Ascending aorta (tissue), 2 donors: ENCODE measurements around the gene APBB2. TPM values are rescaled to one million over a fixed set of nuclear protein-coding genes. Genes with fewer than 3 reads are reported as not detected.

ENCODE experiments used
- DNase-seq, 2 donors: peaks; one replicate each; pipeline ENCODE4 v3.0.0-alpha.2; 2019; ENCODE audit warnings: low spot score in 2 of 2
- H3K27ac ChIP-seq, 2 donors: fragments of 200-600 bp; sonication (generic); one replicate each; pipeline ENCODE4 v1.5.1; 2016 to 2017; ENCODE audit warnings: mild to moderate bottlenecking in 1 of 2
- H3K27me3 ChIP-seq: fragments of 200-600 bp; sonication (generic); one replicate; pipeline ENCODE4 v1.5.1; 2017
- H3K36me3 ChIP-seq, 2 donors: fragments of 200-600 bp; sonication (generic); one replicate each; pipeline ENCODE4 v1.5.1; 2016
- H3K4me1 ChIP-seq, 2 donors: fragments of 200-600 bp; sonication (generic); one replicate each; pipeline ENCODE4 v1.5.1; 2016 to 2017; ENCODE audit warnings: mild to moderate bottlenecking in 1 of 2
- H3K4me3 ChIP-seq, 2 donors: fragments of 200-600 bp; sonication (generic); one replicate each; pipeline ENCODE4 v1.5.1; 2016 to 2017; ENCODE audit warnings: mild to moderate bottlenecking in 1 of 2
- H3K9me3 ChIP-seq, 2 donors: fragments of 200-600 bp; sonication (generic); one replicate each; pipeline ENCODE4 v1.5.1; 2016
- CTCF ChIP-seq, 3 experiments: fragments of 200-600 bp in 2 of 3; fragments of 450-650 bp in 1 of 3; sonication (generic) in 2 of 3; IDR thresholded peaks; one replicate each; pipeline ENCODE4 v1.5.1; 2016 to 2019; ENCODE audit warnings: antibody characterized with exemption in 3 of 3, mild to moderate bottlenecking in 1 of 3, moderate library complexity in 1 of 3
- intact Hi-C: fragments of 100-400 bp; cut with DNase I; formaldehyde crosslinking; loops from one replicate; pipeline ENCODE4 v1.15.1; 2023
- total RNA-seq: library from RNA; depleted of rRNA; stranded (reverse); fragments of >200 nt; gene quantifications from one replicate; pipeline ENCODE4 v1.1.0, GENCODE V29; 2016

APBB2 gene
- total RNA-seq, 1 donor from 2014 or later, result 51.4 TPM

DNA sequence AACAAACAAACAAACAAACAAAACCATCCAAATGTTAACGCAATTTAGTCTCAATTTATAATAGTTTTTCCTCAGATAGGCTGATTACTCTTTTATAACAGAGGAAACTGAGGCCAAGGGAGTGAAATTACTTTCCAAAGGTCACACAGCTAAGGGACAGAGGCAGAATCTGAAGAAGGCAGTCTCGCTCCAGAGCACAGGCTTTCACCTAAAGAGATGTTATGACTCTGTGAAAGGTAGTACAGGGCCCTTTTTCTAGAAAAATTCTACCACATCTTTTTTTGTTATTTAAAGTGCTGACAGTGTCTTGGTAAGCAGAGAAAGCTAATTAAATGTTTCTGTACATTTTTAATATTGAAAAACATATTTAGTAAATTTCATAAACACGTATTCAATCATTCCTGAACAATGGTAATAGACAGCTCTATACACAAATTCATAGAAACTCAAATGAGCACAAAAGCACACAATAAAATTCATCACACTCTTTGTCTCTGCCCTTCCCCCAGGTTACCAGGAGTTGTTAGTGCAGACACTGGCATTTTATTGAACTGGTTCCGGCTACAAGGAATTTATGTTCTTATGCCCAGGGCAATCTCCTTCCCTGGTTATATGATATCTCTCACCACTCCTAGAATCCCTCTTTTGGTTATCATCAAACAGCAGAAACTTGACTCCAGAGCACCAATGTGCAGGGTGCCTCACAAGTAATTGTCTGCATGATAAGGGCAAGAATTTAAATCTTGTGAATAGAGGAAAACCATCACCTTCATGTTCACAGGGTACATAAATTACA lies 7.7 kb upstream of the APBB2 start:
- no peak for TF ChIP-seq CTCF (IDR thresholded peaks at IDR 0.05)
- intact Hi-C loops, result no loop called here

DNA sequence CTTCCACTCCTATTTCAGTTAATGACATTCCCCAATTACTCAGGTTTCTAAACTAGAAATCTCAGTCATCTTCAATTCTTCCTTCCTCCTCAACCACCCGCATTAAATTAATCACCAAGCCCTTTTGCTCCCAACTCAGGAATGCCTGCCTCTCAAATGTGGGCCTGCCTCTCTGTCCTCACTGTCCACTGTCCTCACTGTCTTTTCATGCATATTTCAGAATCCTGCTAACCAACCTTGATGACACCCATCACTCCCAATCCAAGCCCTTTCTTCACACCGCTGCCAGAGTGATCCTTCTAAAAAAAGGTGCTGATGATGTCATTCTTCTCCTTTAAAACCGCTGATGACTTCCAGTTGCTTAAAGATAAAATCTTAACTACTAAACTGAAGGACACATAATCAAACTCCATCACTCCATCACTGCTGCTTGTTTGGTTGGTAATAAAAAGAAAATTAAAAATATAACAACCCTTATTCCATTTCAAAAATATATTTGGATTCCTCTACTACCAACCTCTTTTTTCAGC lies 5.1 kb upstream of the APBB2 start:
- no peak for DNase-seq
- no peak for TF ChIP-seq CTCF (IDR thresholded peaks at IDR 0.05)
- H3K4me3 ChIP-seq, result no peak overlapping the region
- intact Hi-C loops, result loop anchor here (10.0 kb wide), 1 partner anchor 485 kb away; no protein-coding TSS in a partner anchor
- no peaks in the 10 kb centered on the region for H3K36me3 ChIP-seq
- H3K4me1 ChIP-seq, result peaks cover 7 to 8% of the 10 kb centered on the region in 2 donors
- no peak overlapping the region for H3K27ac ChIP-seq
- no peaks in the 10 kb centered on the region for H3K9me3 ChIP-seq
- H3K27me3 ChIP-seq, result no peaks in the 10 kb centered on the region

More for the DNA sequence above, 7.7 kb upstream of the APBB2 start:
- Histone ChIP-seq H3K4me3 (no peak overlapping the region), H3K27me3 (no peaks in the 10 kb centered on the region), H3K9me3 (no peaks in the 10 kb centered on the region), H3K27ac (no peak overlapping the region), H3K4me1 (peaks cover 0 to 4% of the 10 kb centered on the region in 2 donors), H3K36me3 (no peaks in the 10 kb centered on the region)
- no peak for DNase-seq

DNA sequence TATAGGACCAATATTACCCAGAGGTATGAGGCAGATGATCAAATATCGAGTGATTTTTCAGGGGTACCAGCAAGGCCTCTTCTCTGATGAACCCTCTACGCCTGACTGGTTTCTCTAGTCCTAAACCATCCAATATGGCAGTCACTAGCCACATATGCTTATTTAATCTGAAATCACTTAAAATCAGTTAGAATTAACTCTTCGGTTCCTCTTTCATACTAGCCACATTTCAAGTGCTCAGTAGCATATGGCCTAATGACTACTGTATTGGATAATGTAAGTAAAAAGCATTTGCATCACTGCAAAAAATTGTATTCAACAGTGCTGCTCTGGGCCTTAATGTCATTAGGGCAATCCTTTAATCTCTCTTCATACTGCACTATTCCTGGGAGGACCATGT lies 4.4 kb upstream of the APBB2 start:
- Histone ChIP-seq H3K36me3 (no peaks in the 10 kb centered on the region), H3K4me1 (peaks cover 7 to 8% of the 10 kb centered on the region in 2 donors), H3K9me3 (no peaks in the 10 kb centered on the region), H3K27me3 (no peaks in the 10 kb centered on the region), H3K4me3 (no peak overlapping the region), H3K27ac (no peak overlapping the region)
- no peak for DNase-seq
- intact Hi-C loops, result loop anchor here (10.0 kb wide), 1 partner anchor 484 kb away; no protein-coding TSS in a partner anchor
- no peak for TF ChIP-seq CTCF (IDR thresholded peaks at IDR 0.05)

GRCh38 chr4:41217374-41217773 lies 3.0 kb upstream of the APBB2 start:
- intact Hi-C loops, result loop anchor here (10.0 kb wide), 1 partner anchor 483 kb away; no protein-coding TSS in a partner anchor

DNA sequence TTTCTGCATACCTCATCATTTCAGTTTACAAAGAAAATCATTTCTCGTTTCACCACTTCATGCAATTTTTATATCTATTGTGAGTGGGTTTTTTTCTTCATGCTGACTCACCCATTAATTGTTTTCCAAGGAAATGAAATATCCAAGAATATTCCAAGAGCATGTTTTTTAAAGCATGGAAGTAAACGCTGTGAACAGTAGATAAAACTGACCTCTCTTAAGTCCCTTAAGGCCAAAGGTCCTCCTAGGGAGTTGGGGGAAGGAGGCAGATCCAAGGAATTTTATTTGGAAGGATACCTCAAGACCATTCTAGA lies 2.6 kb upstream of the APBB2 start:
- peak overlapping the region; percentile 59 to 61 for H3K4me3 ChIP-seq
- TF ChIP-seq CTCF (IDR thresholded peaks at IDR 0.05), result no peak
- peak overlapping the region; percentile 87 to 91 for H3K27ac ChIP-seq
- peaks cover 7 to 11% of the 10 kb centered on the region in 2 donors for H3K4me1 ChIP-seq
- no peaks in the 10 kb centered on the region for H3K36me3 ChIP-seq
- DNase-seq, result no peak
- intact Hi-C loops, result loop anchor here (10.0 kb wide), 1 partner anchor 482 kb away; no protein-coding TSS in a partner anchor
- H3K27me3 ChIP-seq, result no peaks in the 10 kb centered on the region
- H3K9me3 ChIP-seq, result no peaks in the 10 kb centered on the region

More at GRCh38 chr4:41217374-41217773, 3.0 kb upstream of the APBB2 start:
- no peak for TF ChIP-seq CTCF (IDR thresholded peaks at IDR 0.05)
- Histone ChIP-seq H3K4me1 (peaks cover 7 to 8% of the 10 kb centered on the region in 2 donors), H3K9me3 (no peaks in the 10 kb centered on the region), H3K27ac (peak overlapping the region; percentile 87 to 91), H3K4me3 (no peak overlapping the region), H3K36me3 (no peaks in the 10 kb centered on the region), H3K27me3 (no peaks in the 10 kb centered on the region)
- DNase-seq, result no peak
